ENCODE measurements around the gene CAMTA1. TPM values are rescaled to one million over a fixed set of nuclear protein-coding genes. Genes with fewer than 3 reads are reported as not detected.

The CAMTA1 gene
- total and polyA plus RNA-seq, 2 experiments from 2014 or later: 89.0 to 145 TPM

DNA sequence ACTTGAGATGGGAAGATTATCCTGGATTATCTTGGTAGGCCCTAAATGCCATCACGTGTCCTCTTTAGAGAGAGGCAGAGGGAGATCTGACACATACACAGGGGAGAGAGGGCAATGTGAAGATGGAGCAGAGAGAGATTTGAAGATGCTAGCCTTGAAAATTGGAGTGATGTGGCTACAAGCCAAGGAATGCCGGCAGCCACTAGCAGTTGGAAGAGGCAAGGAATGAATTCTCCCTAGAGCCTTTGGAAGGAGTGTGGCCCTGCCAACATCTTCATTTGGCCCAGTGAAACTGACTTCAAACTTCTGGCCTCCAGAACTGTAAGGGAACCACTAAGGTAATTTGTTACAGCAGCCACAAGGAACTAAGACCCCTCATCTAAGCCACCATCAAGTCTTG lies 8.9 kb upstream of the CAMTA1 start:
- WGBS (ENCODE audit: low lambda C conversion rate, missing lambda C conversion rate): 89% methylated on average over 2 of the region's 2 CpGs
- Histone ChIP-seq H3K9me2 (replicated peaks; ENCODE audit: insufficient read depth) (no peaks in the 10 kb centered on the region), H3K9me3 (ENCODE audit: low read depth) (no peaks in the 10 kb centered on the region), H3K4me2 (no peak overlapping the region), H3K4me3 (no peak overlapping the region), H2AFZ (no peak overlapping the region), H3K4me1 (ENCODE audit: insufficient read depth) (no peaks in the 10 kb centered on the region), H3K36me3 (replicated peaks; ENCODE audit: insufficient read depth, low read depth) (no peaks in the 10 kb centered on the region), H3K79me2 (no peaks in the 10 kb centered on the region), H3K27me3 (no peaks in the 10 kb centered on the region), H4K20me1 (ENCODE audit: insufficient read depth, poor library complexity, severe bottlenecking) (no peaks in the 10 kb centered on the region), H3K27ac (no peak overlapping the region)
- TF ChIP-seq EZH2 (IDR thresholded peaks at IDR 0.05; ENCODE audit: borderline replicate concordance): no peak
- no peak for TF ChIP-seq EZH2phosphoT487 (IDR thresholded peaks at IDR 0.05; ENCODE audit: low read depth, severe bottlenecking, unreplicated experiment)
- TF ChIP-seq, protein P1, sequence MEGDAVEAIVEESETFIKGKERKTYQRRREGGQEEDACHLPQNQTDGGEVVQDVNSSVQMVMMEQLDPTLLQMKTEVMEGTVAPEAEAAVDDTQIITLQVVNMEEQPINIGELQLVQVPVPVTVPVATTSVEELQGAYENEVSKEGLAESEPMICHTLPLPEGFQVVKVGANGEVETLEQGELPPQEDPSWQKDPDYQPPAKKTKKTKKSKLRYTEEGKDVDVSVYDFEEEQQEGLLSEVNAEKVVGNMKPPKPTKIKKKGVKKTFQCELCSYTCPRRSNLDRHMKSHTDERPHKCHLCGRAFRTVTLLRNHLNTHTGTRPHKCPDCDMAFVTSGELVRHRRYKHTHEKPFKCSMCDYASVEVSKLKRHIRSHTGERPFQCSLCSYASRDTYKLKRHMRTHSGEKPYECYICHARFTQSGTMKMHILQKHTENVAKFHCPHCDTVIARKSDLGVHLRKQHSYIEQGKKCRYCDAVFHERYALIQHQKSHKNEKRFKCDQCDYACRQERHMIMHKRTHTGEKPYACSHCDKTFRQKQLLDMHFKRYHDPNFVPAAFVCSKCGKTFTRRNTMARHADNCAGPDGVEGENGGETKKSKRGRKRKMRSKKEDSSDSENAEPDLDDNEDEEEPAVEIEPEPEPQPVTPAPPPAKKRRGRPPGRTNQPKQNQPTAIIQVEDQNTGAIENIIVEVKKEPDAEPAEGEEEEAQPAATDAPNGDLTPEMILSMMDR (IDR thresholded peaks at IDR 0.05; ENCODE audit: poor library complexity): no peak
- DNase-seq (ENCODE audit: low spot score): no peak

DNA sequence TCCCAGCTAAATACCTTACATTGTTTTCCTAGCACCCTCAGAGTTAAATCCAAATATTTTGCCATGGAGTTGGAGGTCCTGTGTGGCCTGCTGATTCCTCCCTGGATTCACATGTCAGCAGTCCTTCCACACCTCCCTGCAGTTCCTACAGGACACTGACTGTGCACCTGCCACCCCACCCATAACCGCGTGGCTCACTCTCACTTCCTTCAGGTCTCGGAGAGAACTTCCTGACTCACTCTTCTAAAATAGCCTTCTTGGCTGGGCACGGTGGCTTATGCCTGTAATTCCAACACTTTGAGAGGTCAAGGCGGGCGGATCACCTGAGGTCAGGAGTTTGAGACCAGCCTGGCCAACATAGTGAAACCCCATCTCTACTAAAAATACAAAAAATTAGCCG lies 8.4 kb upstream of the CAMTA1 start:
- H3K9me2 ChIP-seq (replicated peaks; ENCODE audit: insufficient read depth): no peaks in the 10 kb centered on the region
- 90% methylated on average over 7 of the region's 7 CpGs for WGBS (ENCODE audit: low lambda C conversion rate, missing lambda C conversion rate)
- no peak overlapping the region for H3K4me2 ChIP-seq
- H3K79me2 ChIP-seq: no peaks in the 10 kb centered on the region
- TF ChIP-seq EZH2 (IDR thresholded peaks at IDR 0.05; ENCODE audit: borderline replicate concordance) (no peak), EZH2phosphoT487 (IDR thresholded peaks at IDR 0.05; ENCODE audit: low read depth, severe bottlenecking, unreplicated experiment) (no peak)
- TF ChIP-seq, protein P1 (IDR thresholded peaks at IDR 0.05; ENCODE audit: poor library complexity): no peak
- no peak overlapping the region for H3K4me3 ChIP-seq
- no peak for DNase-seq (ENCODE audit: low spot score)
- no peaks in the 10 kb centered on the region for H3K27me3 ChIP-seq
- H2AFZ ChIP-seq: no peak overlapping the region
- H4K20me1 ChIP-seq (ENCODE audit: insufficient read depth, poor library complexity, severe bottlenecking): no peaks in the 10 kb centered on the region
- no peaks in the 10 kb centered on the region for H3K4me1 ChIP-seq (ENCODE audit: insufficient read depth)
- H3K36me3 ChIP-seq (replicated peaks; ENCODE audit: insufficient read depth, low read depth): no peaks in the 10 kb centered on the region
- no peak overlapping the region for H3K27ac ChIP-seq
- no peaks in the 10 kb centered on the region for H3K9me3 ChIP-seq (ENCODE audit: low read depth)

DNA sequence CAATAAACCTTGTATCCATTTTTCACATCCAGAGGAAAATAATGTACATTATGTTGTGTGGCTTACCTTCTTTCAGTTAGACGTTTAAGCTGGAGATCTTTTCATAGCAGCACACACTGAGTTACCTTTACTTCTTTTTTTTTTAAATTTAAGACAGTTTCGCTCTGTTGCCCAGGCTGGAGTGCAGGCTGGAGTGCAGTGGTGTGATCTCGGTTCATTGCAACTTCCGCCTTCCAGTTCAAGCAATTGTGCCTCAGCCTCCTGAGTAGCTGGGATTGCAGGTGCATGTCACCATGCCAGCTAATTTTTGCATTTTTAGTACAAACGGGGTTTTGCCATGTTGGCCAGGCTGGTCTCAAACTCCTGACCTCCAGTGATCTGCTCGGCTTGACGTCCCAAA lies 7.4 kb upstream of the CAMTA1 start:
- Histone ChIP-seq H3K27me3 (no peaks in the 10 kb centered on the region), H3K9me3 (ENCODE audit: low read depth) (no peaks in the 10 kb centered on the region), H3K4me3 (no peak overlapping the region), H3K79me2 (peaks cover 3% of the 10 kb centered on the region), H3K9me2 (replicated peaks; ENCODE audit: insufficient read depth) (no peaks in the 10 kb centered on the region), H4K20me1 (ENCODE audit: insufficient read depth, poor library complexity, severe bottlenecking) (no peaks in the 10 kb centered on the region), H3K27ac (no peak overlapping the region), H3K4me2 (no peak overlapping the region), H2AFZ (no peak overlapping the region), H3K36me3 (replicated peaks; ENCODE audit: insufficient read depth, low read depth) (no peaks in the 10 kb centered on the region), H3K4me1 (ENCODE audit: insufficient read depth) (no peaks in the 10 kb centered on the region)
- TF ChIP-seq EZH2phosphoT487 (IDR thresholded peaks at IDR 0.05; ENCODE audit: low read depth, severe bottlenecking, unreplicated experiment) (no peak), EZH2 (IDR thresholded peaks at IDR 0.05; ENCODE audit: borderline replicate concordance) (no peak)
- TF ChIP-seq, protein P1 (IDR thresholded peaks at IDR 0.05; ENCODE audit: poor library complexity): no peak
- WGBS (ENCODE audit: low lambda C conversion rate, missing lambda C conversion rate): 84% methylated on average over 7 of the region's 7 CpGs
- no peak for DNase-seq (ENCODE audit: low spot score)

Data from hepatocyte (in vitro differentiated cells).